Erythroblast (primary cell): ENCODE results near the gene ITPR2.

Source experiments
- GATA1 ChIP-seq: IDR thresholded peaks from 2 replicates; pipeline ENCODE4 v1.6.1; 2011; ENCODE audit warnings: low read depth, mild to moderate bottlenecking, control low read depth, low read length, moderate library complexity
- POLR2A ChIP-seq: IDR thresholded peaks from 2 replicates; pipeline ENCODE4 v1.6.1; 2011; ENCODE audit warnings: mild to moderate bottlenecking, low read length

- no peak for TF ChIP-seq POLR2A
- TF ChIP-seq GATA1, result no peak
Measured at GRCh38 chr12:26767865-26768264, 65.1 kb downstream of the ITPR2 start.
